ENCODE measurements around the gene ECSIT. TPM values are rescaled to one million over a fixed set of nuclear protein-coding genes. Genes with fewer than 3 reads are reported as not detected.
A peak's percentile ranks its signal among the peaks of the same experiment; 100 is the strongest.

Gene ECSIT
- total RNA-seq, 1 experiment from 2014 or later = 56.4 TPM

DNA sequence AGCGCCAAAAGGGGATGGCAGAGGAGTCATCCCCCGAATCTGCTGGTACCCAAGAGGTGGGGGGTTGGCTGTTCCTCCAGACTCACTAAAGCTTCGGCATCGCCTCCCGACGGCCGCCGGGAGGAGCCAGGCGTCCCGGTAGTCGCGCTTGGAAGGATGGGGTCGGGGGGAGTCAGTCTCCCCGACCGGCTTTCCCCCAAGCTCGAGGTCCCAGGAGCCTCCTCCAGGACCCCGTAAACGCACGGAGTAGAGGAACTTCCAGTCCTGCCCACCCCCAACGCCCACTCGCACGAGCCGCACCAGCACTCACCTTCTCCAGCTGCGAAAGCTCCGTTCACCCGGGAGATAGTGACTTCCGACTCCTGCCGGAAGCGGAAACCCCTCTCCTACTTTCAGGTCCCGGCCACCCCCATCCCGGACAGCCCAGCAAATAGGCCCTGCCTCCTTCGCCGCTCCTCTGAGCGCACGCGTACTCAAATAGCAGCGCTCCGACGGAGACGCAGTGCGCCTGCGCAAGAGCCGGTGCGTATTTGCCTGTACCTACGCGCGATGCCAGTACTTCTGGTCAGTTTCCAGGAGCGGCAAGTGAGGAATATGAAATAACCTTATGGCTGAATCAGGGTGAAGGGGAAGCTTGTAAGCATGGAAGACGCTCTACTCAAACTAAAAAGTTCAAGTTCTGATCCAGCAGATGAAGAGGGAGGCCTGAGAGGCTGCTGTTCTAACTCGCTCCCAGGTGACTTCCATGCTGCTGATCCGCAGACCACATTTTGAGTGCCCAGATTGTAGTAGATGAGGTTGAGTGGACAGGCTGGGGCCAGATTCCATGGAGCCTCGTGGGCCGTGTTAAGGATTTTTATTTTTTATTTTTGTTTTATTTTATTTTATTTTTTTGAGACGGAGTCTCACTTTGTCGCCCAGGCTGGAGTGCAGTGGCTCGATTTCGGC, 30.2 kb upstream of the ECSIT start, which contains the start of gene ELOF1 (continued):
- TF ChIP-seq ZNF121 (CRISPR knock-in tag; IDR thresholded peaks at IDR 0.05) (no peak), NFYB (CRISPR knock-in tag; conservative IDR thresholded peaks at IDR 0.05; ENCODE audit: low read depth) (no peak), MYBL2 (CRISPR knock-in tag; IDR thresholded peaks at IDR 0.05) (peak; percentile 62; the same call in 1 of the 2 replicates), FOXK1 (CRISPR knock-in tag; IDR thresholded peaks at IDR 0.05) (0 out of 2 replicates have a peak, but pooled peaks have one; percentile 62), KAT7 (CRISPR knock-in tag; IDR thresholded peaks at IDR 0.05; ENCODE audit: borderline replicate concordance) (no peak), ZBTB43 (CRISPR knock-in tag; IDR thresholded peaks at IDR 0.05) (no peak), JUN (CRISPR knock-in tag; IDR thresholded peaks at IDR 0.05) (no peak), SMAD4 (CRISPR knock-in tag; IDR thresholded peaks at IDR 0.05) (no peak), HMGA2 (CRISPR knock-in tag; IDR thresholded peaks at IDR 0.05) (no peak), TEAD4 (CRISPR knock-in tag; IDR thresholded peaks at IDR 0.05) (no peak), NR1H2 (CRISPR knock-in tag; IDR thresholded peaks at IDR 0.05) (no peak), ARID4B (CRISPR knock-in tag; IDR thresholded peaks at IDR 0.05; ENCODE audit: borderline replicate concordance) (no peak), ATF1 (CRISPR knock-in tag; IDR thresholded peaks at IDR 0.05) (no peak), CDX4 (CRISPR knock-in tag; IDR thresholded peaks at IDR 0.05; ENCODE audit: borderline replicate concordance) (no peak), NFATC4 (CRISPR knock-in tag; IDR thresholded peaks at IDR 0.05) (no peak), OVOL2 (CRISPR knock-in tag; IDR thresholded peaks at IDR 0.05; ENCODE audit: borderline replicate concordance) (no peak), FOXP1 (CRISPR knock-in tag; IDR thresholded peaks at IDR 0.05; ENCODE audit: borderline replicate concordance) (peak; percentile 49; the same call in 1 of the 2 replicates), NR2C2 (CRISPR knock-in tag; IDR thresholded peaks at IDR 0.05) (no peak), ZNF317 (CRISPR knock-in tag; IDR thresholded peaks at IDR 0.05; ENCODE audit: borderline replicate concordance, low read depth) (no peak), SOX15 (CRISPR knock-in tag; IDR thresholded peaks at IDR 0.05) (no peak), ZNF423 (CRISPR knock-in tag; IDR thresholded peaks at IDR 0.05) (no peak), IRF2 (CRISPR knock-in tag; IDR thresholded peaks at IDR 0.05; ENCODE audit: borderline replicate concordance, low read depth) (no peak)
- TF ChIP-seq, protein P1, sequence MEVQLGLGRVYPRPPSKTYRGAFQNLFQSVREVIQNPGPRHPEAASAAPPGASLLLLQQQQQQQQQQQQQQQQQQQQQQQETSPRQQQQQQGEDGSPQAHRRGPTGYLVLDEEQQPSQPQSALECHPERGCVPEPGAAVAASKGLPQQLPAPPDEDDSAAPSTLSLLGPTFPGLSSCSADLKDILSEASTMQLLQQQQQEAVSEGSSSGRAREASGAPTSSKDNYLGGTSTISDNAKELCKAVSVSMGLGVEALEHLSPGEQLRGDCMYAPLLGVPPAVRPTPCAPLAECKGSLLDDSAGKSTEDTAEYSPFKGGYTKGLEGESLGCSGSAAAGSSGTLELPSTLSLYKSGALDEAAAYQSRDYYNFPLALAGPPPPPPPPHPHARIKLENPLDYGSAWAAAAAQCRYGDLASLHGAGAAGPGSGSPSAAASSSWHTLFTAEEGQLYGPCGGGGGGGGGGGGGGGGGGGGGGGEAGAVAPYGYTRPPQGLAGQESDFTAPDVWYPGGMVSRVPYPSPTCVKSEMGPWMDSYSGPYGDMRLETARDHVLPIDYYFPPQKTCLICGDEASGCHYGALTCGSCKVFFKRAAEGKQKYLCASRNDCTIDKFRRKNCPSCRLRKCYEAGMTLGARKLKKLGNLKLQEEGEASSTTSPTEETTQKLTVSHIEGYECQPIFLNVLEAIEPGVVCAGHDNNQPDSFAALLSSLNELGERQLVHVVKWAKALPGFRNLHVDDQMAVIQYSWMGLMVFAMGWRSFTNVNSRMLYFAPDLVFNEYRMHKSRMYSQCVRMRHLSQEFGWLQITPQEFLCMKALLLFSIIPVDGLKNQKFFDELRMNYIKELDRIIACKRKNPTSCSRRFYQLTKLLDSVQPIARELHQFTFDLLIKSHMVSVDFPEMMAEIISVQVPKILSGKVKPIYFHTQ (CRISPR knock-in tag; IDR thresholded peaks at IDR 0.05) = no peak
- TF ChIP-seq, protein P2, sequence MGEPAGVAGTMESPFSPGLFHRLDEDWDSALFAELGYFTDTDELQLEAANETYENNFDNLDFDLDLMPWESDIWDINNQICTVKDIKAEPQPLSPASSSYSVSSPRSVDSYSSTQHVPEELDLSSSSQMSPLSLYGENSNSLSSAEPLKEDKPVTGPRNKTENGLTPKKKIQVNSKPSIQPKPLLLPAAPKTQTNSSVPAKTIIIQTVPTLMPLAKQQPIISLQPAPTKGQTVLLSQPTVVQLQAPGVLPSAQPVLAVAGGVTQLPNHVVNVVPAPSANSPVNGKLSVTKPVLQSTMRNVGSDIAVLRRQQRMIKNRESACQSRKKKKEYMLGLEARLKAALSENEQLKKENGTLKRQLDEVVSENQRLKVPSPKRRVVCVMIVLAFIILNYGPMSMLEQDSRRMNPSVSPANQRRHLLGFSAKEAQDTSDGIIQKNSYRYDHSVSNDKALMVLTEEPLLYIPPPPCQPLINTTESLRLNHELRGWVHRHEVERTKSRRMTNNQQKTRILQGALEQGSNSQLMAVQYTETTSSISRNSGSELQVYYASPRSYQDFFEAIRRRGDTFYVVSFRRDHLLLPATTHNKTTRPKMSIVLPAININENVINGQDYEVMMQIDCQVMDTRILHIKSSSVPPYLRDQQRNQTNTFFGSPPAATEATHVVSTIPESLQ (CRISPR knock-in tag; IDR thresholded peaks at IDR 0.05) = no peak
